GM21619 (cell line): Measurements from ENCODE around the gene CACHD1.
"Not testable (repeated sequence)": the region's sequence is repeated elsewhere in the genome, so short reads cannot be mapped to it uniquely, and the experiment has no call there.

Source experiments
- ATAC-seq: cut with Tn5 transposase; IDR thresholded peaks from one replicate; pipeline ENCODE4 v1.9.1; 2021; ENCODE audit not compliant: unreplicated experiment

Gene CACHD1

GRCh38 chr1:64581843-64582185 is 111.9 kb downstream of the CACHD1 start:
- no peak for ATAC-seq

GRCh38 chr1:64584479-64584878 is 114.5 kb downstream of the CACHD1 start:
- no peak for ATAC-seq

- ATAC-seq, result no peak
These were observed 118.9 kb downstream of the CACHD1 start for GRCh38 chr1:64588876-64589275.

GRCh38 chr1:64590316-64590715 is 120.4 kb downstream of the CACHD1 start:
- no peak for ATAC-seq

- ATAC-seq, result no peak
These were observed 124.5 kb downstream of the CACHD1 start for GRCh38 chr1:64594446-64594845.

- no peak for ATAC-seq
These were observed 126.1 kb downstream of the CACHD1 start for GRCh38 chr1:64595871-64596515.

GRCh38 chr1:64597113-64597512 is 127.2 kb downstream of the CACHD1 start:
- ATAC-seq, result no peak

- ATAC-seq, result no peak
These were observed 128.2 kb downstream of the CACHD1 start for GRCh38 chr1:64598100-64598571.

GRCh38 chr1:64599242-64599641 is 129.3 kb downstream of the CACHD1 start:
- ATAC-seq, result no peak

GRCh38 chr1:64601207-64601606 is 131.3 kb downstream of the CACHD1 start:
- no peak for ATAC-seq

GRCh38 chr1:64608005-64608650 is 138.2 kb downstream of the CACHD1 start:
- no peak for ATAC-seq

GRCh38 chr1:64608651-64609048 is 138.7 kb downstream of the CACHD1 start:
- ATAC-seq, result no peak

GRCh38 chr1:64610950-64611349 is 141.0 kb downstream of the CACHD1 start:
- not testable (repeated sequence) for ATAC-seq

- ATAC-seq, result no peak
These were observed 146.1 kb downstream of the CACHD1 start for GRCh38 chr1:64616039-64616438.

GRCh38 chr1:64623750-64624191 is 153.8 kb downstream of the CACHD1 start:
- ATAC-seq, result no peak

- no peak for ATAC-seq
These were observed 154.3 kb downstream of the CACHD1 start for GRCh38 chr1:64624218-64624713.

- no peak for ATAC-seq
These were observed 154.9 kb downstream of the CACHD1 start for GRCh38 chr1:64624808-64625207.

GRCh38 chr1:64630611-64631010 is 160.7 kb downstream of the CACHD1 start:
- no peak for ATAC-seq

GRCh38 chr1:64631346-64632034 is 161.6 kb downstream of the CACHD1 start:
- ATAC-seq, result no peak

GRCh38 chr1:64632936-64633335 is 163.0 kb downstream of the CACHD1 start:
- ATAC-seq, result no peak

GRCh38 chr1:64645735-64646134 is 175.8 kb downstream of the CACHD1 start:
- no peak for ATAC-seq

- ATAC-seq, result no peak
These were observed 180.5 kb downstream of the CACHD1 start for GRCh38 chr1:64650411-64650810.
